GM19239 (cell line): ENCODE measurements around the gene MCM6.
"Not testable (repeated sequence)": the region's sequence is repeated elsewhere in the genome, so short reads cannot be mapped to it uniquely, and the experiment has no call there.

Experiments used
- DNase-seq: peaks from one replicate; pipeline ENCODE4 v3.0.0; 2011; ENCODE audit warnings: low spot score; ENCODE audit not compliant: insufficient read length
- FAIRE-seq: peaks from 2 replicates; lab custom pipeline; 2011; peaks lifted over from hg19 to GRCh38; lab: Jason Lieb, UNC

MCM6 gene

DNA sequence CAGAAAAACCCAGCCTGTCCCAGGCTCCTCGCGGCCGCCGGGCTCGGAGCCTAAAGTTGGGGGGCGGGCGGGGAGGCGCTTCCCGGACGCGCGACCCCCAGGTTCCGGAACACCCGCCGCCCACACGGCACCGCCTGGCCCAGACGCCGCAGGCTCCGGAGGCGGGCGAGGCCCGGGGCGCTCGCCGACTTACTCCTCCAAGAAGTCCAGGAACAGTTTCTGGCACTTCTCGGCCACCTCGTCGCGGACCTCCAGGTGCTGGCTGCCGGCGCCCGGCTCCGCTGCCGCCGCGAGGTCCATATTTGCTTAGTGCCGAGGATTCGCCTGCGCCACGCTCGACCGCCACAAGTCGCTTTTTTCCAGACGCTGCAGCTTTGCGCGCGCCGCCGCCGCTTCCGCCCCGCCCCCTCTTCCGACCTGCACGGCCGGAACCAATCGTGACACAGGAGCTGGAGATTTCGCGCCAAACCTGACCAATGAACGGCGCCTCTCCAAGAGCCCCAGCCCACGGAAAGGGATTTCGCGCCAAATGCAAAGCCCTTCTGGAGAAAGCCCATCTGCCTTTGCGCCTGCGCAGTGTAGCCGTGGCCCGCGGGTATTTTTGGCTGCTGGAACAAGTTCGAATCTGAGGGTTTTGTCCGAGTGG is at the start of gene MCM6:
Gene MCM6, minus strand, starts transcription at position 378 of the 646 bp plus-strand sequence. Its CDS starts 78 bp downstream, at position 300.
- DNase-seq (peak; percentile 94), FAIRE-seq (peak; percentile 98)

- DNase-seq (no peak), FAIRE-seq (no peak)
Measured at GRCh38 chr2:135925571-135925970, 49.3 kb upstream of the MCM6 start.

- FAIRE-seq (peak; percentile 33), DNase-seq (no peak)
Measured at GRCh38 chr2:135916207-135916606, 40.0 kb upstream of the MCM6 start.

DNA sequence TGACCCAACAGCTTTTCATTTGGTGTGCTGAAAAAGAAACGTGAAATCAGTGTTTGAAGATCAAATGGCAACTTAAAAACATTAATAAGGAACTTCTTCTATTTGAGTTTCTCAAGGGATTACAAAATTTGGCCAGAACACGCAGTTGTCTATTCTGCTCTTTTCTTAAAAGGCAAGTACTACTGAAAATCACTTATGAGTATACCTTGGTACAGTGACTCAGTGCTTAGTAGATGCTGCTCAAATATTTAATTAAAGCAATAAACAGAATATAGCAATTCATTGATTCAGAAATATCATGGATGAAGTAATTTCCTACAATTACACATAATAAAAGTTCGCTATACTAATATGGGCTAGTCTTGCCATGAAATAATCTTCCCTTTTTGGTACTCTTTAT is 38.2 kb upstream of the MCM6 start:
- FAIRE-seq, result no peak
- DNase-seq, result no peak

DNA sequence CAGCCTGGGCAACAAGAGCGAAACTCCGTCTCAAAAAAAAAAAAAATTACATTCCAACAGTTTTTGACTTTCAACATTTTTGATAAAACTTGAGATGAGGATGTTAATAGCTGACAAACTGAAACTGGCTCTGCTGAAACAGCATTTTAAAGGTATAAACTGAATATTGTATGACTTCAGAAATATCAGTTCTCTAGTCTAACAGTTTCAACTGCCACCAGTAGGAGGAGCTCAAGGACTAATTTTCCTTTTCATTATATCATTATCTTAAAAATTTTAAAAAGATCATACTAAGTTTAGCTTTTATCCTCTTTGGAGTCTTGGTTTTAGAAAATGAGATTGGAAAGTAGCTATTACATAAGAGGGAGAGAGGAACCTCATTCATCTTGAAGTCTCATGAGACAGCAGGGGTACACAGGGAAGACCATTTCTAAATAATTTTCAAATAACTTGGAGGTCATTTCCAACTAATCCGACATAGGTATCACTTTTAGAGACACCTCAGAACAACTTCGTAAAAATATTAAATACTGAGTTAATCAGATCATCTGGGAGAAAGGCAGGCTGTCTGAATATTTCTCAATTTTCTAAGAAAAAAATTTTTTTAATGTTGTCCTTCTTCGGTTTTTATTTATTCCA is 37.6 kb upstream of the MCM6 start:
- FAIRE-seq (peak; percentile 64), DNase-seq (no peak)

GRCh38 chr2:135909976-135910375 is 33.7 kb upstream of the MCM6 start:
- DNase-seq (no peak), FAIRE-seq (no peak)

DNA sequence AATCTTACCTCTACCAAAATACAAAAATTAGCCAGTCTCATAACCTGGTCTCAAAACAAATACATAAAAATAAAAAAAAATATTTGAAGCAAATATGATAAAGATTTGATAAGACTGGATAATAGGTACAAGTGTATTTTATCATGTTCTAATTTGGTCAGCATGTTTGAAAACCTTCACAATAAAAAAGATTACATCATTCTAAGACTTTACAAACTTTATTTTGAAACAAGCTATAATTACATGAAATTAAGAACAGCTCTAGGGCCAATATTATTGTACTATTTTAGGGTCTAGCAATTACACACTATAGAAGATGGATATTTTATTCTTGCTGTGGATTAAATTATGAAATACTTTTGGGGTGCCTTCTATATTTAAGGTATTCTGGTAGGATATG is 29.4 kb upstream of the MCM6 start:
- FAIRE-seq (no peak), DNase-seq (no peak)

DNA sequence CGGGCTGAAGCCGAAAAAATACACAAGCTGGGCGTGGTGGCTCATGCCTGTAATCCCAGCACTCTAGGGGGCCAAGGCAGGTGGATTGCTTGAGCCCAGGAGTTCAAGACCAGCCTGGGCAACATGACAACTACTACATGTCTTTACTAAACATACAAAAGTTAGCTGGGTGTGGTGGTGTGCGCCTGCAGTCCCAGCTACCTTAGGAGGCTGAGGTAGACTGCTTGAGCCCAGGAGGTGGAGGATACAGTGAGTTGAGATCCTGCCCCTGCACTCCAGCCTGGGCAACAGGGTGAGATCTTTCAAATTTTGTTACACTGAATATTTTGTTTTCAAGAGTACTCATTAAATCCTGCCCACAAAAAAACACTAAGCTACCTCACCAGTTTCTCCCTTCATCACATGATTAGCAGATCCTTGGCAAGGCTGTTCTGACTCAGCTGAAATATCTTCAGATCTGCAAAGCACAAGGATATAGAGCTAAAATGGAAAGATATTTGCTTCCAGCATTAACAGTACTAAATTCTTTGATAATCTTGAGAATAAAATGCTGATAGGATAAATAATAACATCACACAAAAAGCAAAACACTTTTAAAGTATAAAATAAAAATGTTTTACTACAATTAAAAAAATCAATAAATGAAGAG is 28.2 kb upstream of the MCM6 start:
- FAIRE-seq, result no peak
- DNase-seq, result no peak

GRCh38 chr2:135903650-135904049 is 27.4 kb upstream of the MCM6 start:
- no peak for FAIRE-seq
- DNase-seq, result no peak

GRCh38 chr2:135899567-135899966 is 23.3 kb upstream of the MCM6 start:
- DNase-seq (no peak), FAIRE-seq (no peak)

GRCh38 chr2:135898234-135898786 is 22.1 kb upstream of the MCM6 start:
- no peak for FAIRE-seq
- no peak for DNase-seq

DNA sequence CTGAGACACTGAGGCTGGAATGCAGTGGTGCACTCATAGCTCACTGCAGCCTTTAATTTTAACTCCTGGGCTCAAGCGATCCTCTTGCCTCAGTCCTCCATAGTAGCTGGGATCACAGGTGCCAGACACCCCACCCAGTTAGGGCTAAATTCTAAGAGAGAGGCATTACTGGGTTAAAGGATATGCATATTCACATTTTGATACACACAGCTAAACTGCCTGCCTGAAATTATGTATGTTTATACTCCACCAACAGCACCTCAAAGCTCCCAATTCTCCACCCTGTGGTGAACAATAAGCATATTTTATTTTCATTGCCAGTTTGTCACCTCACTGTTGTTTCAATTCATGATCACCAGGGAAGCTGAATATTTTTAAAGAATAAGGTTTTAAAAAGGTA is 18.7 kb upstream of the MCM6 start:
- FAIRE-seq (no peak), DNase-seq (no peak)

- FAIRE-seq, result no peak
- no peak for DNase-seq
Measured at GRCh38 chr2:135893374-135893794, 17.1 kb upstream of the MCM6 start.

DNA sequence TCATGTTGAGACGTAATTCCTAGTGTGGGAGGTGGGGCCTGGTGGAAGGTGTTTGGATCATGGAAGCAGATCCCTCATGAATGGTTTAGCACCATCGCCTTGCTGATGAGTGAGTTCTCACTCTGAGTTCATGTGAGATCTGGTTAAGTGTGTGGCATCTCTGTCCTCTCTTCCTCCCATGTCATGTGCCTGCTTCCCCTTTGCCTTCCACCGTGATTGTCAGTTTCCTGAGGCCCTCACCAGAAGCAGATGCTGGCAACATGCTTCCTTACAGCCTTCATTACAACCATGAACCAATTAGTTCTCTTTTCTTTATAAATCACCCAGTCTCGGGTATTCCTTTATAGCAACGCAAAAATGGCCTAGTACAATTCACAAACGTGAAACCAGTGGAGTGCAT is 14.6 kb upstream of the MCM6 start:
- no peak for FAIRE-seq
- DNase-seq, result no peak

DNA sequence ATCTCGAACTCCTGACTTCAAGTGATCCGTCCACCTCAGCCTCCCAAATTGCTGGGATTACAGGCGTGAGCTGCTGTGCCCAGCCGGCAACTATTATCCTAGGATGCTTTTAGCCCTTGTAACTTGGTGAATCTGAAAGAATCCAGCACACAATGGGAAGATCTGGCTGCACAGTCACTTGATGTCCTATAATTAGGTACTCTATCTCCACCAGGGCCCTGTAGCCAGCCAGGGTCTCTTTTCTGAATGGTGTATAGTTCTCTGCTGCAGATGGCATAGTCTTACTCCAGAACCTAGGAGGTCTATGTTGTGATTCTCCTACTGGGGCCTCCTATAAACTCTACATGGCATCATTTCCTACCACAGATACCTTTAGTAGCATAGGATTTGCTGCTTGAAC is 13.9 kb upstream of the MCM6 start:
- no peak for DNase-seq
- no peak for FAIRE-seq

- FAIRE-seq, DNase-seq: not testable (repeated sequence)
Measured at GRCh38 chr2:135888587-135888986, 12.3 kb upstream of the MCM6 start.

DNA sequence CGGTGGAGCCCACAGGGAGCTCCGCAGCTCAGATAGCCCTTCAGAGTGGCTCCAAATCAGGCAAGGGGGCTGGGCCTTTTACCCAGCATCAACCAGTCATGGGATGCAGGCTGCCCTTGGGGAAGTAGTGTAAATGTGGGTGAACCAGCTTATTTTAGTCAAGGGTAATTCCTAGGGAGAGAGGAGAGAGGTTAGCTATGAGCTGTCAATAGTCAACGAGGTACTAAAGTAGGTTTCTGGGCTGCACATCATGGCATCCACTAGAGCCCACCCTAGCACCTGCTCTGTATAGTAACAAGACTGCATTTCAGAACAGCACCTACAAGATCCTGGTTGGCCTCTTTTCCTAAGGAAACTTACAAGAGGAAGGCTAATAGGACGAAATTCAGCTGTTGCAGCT is 9.5 kb upstream of the MCM6 start:
- no peak for DNase-seq
- FAIRE-seq, result no peak

GRCh38 chr2:135882415-135882814 is 6.2 kb upstream of the MCM6 start:
- DNase-seq (no peak), FAIRE-seq (no peak)

DNA sequence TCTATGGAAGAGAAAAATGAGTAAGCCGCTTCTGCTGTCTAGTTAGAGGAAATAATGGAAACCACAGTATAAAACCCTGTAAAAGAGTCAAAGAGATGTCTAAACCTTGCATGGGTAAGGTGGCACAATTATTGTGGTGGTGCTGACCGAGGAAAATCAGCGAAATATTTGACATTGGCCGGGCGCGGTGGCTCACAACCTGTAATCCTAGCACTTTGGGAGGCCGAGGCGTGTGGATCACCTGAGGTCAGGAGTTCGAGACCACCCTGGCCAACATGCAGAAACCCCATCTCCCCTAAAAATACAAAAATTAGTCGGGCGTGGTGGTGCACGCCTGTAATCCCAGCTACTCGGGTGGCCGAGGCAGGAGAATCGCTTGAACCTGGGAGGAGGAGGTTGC is 527 bp upstream of the MCM6 start:
- not testable (repeated sequence) for DNase-seq, FAIRE-seq

DNA sequence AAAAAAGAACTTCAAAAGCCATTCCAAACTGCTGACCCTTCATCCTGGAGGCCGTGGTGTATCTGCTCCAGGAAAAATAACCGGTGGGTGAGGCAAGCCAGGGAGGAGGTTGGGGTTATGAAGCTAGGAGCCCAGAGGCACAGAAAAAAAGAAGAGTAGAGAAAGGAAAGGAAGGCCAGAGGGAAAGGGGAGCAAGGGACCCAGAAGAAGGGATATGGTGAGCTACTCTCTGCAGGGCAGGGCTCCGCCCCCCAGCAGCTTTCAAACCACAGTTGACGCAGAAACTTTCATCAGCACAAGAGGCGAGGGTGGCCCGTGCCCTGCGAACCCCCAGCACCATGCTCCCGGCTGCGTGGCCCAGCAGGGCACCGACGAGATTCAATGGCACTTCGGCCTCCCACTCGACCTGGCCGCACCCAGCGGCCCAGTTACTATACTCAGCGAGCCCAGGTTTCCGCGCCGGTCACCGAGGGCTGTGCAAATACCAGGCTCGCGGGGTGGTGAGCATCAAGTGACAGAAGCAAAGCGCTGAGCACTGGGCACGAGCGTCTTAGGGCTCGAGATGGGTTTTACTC is 665 bp downstream of the MCM6 start:
- no peak for FAIRE-seq
- DNase-seq, result peak; percentile 31

DNA sequence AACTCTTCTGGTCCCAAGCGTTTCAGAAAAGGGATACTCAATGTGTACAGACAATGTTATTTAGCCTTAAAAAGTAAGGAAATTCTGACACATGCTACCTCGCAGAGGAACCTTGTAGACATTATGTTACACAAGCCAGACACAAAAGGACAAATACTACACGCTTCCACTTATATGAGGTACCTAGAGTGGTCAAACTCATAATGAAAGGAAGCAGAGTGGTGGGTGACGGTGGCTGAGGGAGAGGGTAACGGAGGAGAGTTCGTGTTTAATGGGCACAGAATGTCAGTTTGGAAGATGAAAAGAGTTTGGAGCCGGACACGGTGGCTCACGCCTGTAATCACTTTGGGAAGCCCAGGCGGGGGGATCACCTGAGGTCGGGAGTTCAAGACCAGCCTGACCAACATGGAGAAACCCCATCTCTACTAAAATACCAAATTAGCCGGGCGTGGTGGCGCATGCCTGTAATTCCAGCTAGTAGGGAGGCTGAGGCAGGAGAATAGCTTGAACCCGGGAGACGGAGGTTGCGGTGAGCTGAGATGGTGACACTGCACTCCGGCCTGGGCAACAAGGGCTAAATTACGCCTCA is 1.4 kb downstream of the MCM6 start:
- no peak for FAIRE-seq
- DNase-seq, result no peak
